Upper lobe of left lung (tissue), 6 donors: ENCODE data around the gene GLO1. TPM values are rescaled to one million over a fixed set of nuclear protein-coding genes. Genes with fewer than 3 reads are reported as not detected.

Experiments
- ATAC-seq, 2 donors: fragments of 200-7000 bp; cut with Tn5 transposase; one replicate each; pipeline ENCODE4 v1.9.1; 2022; ENCODE audit warnings: mild to moderate bottlenecking in 2 of 2, moderate library complexity in 2 of 2; ENCODE audit not compliant: low FRiP score in 2 of 2
- DNase-seq, 2 donors: peaks; one replicate each; pipeline ENCODE4 v3.0.0-alpha.2; 2019 to 2020
- H3K27ac ChIP-seq, 4 donors: fragments of 200-600 bp; sonication (generic); one replicate each; pipeline ENCODE4 v1.5.1; 2016 to 2019
- H3K27me3 ChIP-seq, 4 donors: fragments of 200-600 bp; sonication (generic); one replicate each; pipeline ENCODE4 v1.5.1; 2017 to 2019
- H3K36me3 ChIP-seq, 4 donors: fragments of 200-600 bp; sonication (generic); one replicate each; pipeline ENCODE4 v1.5.1; 2016 to 2019
- H3K4me1 ChIP-seq, 4 donors: fragments of 200-600 bp; sonication (generic); one replicate each; pipeline ENCODE4 v1.5.1; 2018 to 2019
- H3K4me3 ChIP-seq, 4 donors: fragments of 200-600 bp; sonication (generic); one replicate each; pipeline ENCODE4 v1.5.1; 2017 to 2019; ENCODE audit warnings: mild to moderate bottlenecking in 2 of 4, moderate library complexity in 1 of 4
- H3K9me3 ChIP-seq, 4 donors: fragments of 200-600 bp; sonication (generic); one replicate each; pipeline ENCODE4 v1.5.1; 2018 to 2019
- CTCF ChIP-seq, 6 experiments: fragments of 450-650 bp in 4 of 6; fragments of 200-600 bp in 2 of 6; sonication (generic) in 2 of 6; IDR thresholded peaks; one replicate each; pipeline ENCODE4 v1.5.1; 2016 to 2019; ENCODE audit warnings: antibody characterized with exemption in 6 of 6
- EP300 ChIP-seq, 4 donors: sonication (generic); formaldehyde crosslinking; IDR thresholded peaks; one replicate each; pipeline ENCODE4 v1.5.1; 2017; ENCODE audit warnings: antibody characterized with exemption in 4 of 4, control low read depth in 2 of 4
- POLR2A ChIP-seq, 4 donors: fragments of 450-650 bp; IDR thresholded peaks; one replicate each; pipeline ENCODE4 v1.5.1; 2016 to 2017; ENCODE audit warnings: antibody characterized with exemption in 4 of 4, mild to moderate bottlenecking in 2 of 4
- POLR2AphosphoS5 ChIP-seq, 2 donors: sonication (generic); formaldehyde crosslinking; IDR thresholded peaks; one replicate each; pipeline ENCODE4 v1.5.1; 2017; ENCODE audit warnings: antibody characterized with exemption in 2 of 2
- WGBS, 2 donors: methylation state at CpG; one replicate each; pipeline ENCODE4 v1.1.5; 2017 to 2018; 5-methylcytosine and 5-hydroxymethylcytosine counted together
- total RNA-seq, 6 donors: library from RNA; depleted of rRNA in 4 of 6; stranded (reverse); fragments of >200 nt in 4 of 6; gene quantifications; one replicate each; pipeline versions ENCODE4 v1.1.0 to v1.2.1, GENCODE V29; 2016 to 2021
- donor health status: DM: no; HTN: no; CAD: no; lungs with moderate emphysema.
- donor health status: DM: no; HTN: yes; CAD: no; lungs with severe emphysema.

GLO1 gene
- total RNA-seq, 6 donors from 2014 or later: 25.1 to 111 (median 74.6) TPM

GRCh38 chr6:38714239-38715015 lies 11.5 kb upstream of the GLO1 start:
- Histone ChIP-seq H3K4me1 (peaks cover 5 to 24% (median 12%) of the 10 kb centered on the region in 4 donors), H3K27me3 (peaks cover 0 to 4% (median 0%) of the 10 kb centered on the region in 4 donors), H3K27ac (no peak overlapping the region), H3K36me3 (no peaks in the 10 kb centered on the region), H3K4me3 (peak overlapping the region in 3 of 4 donors; percentile 28 to 39 (median 37)), H3K9me3 (peaks cover 0 to 4% (median 0%) of the 10 kb centered on the region in 4 donors)
- WGBS, 2 donors: 61 to 63% methylated on average over 4 of the region's 4 CpGs
- DNase-seq (no peak), ATAC-seq (no peak)
- no peak for TF ChIP-seq POLR2AphosphoS5 (IDR thresholded peaks at IDR 0.05)
- no peak for TF ChIP-seq EP300 (IDR thresholded peaks at IDR 0.05)
- no peak for TF ChIP-seq POLR2A (IDR thresholded peaks at IDR 0.05)
- TF ChIP-seq CTCF (IDR thresholded peaks at IDR 0.05): no peak

GRCh38 chr6:38713812-38714211 lies 10.9 kb upstream of the GLO1 start:
- no peak for TF ChIP-seq CTCF (IDR thresholded peaks at IDR 0.05)
- TF ChIP-seq POLR2AphosphoS5 (IDR thresholded peaks at IDR 0.05): no peak
- no peak for TF ChIP-seq EP300 (IDR thresholded peaks at IDR 0.05)
- no peak for TF ChIP-seq POLR2A (IDR thresholded peaks at IDR 0.05)
- peak overlapping the region in 2 of 4 donors; percentile 30 to 33 for H3K27ac ChIP-seq
- no peaks in the 10 kb centered on the region for H3K36me3 ChIP-seq
- no peak overlapping the region for H3K4me3 ChIP-seq
- ATAC-seq (no peak), DNase-seq (peak in 1 of 2 donors; percentile 28)
- H3K9me3 ChIP-seq: peaks cover 0 to 4% (median 0%) of the 10 kb centered on the region in 4 donors
- WGBS, 2 donors: 47 to 61% methylated on average over 6 of the region's 6 CpGs
- peaks cover 0 to 4% (median 0%) of the 10 kb centered on the region in 4 donors for H3K27me3 ChIP-seq
- H3K4me1 ChIP-seq: peaks cover 7 to 24% (median 12%) of the 10 kb centered on the region in 4 donors

DNA sequence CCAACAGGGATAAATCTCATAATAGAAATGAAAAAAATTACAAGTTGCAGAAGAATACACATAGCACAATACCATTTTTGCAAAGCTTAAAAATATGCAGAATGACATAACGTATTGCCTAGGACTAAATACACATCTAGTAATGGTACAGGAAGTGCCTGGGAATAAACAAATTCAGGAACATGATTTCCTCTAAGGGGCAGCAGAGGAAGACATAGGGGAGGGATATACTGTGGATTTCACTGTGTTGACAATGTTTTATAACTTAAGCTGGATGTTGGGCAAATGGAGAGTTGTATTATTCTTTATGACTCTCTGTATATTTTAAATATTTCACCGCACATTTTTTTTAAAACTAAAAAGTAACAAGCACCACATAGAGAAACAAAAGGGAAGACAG lies 5.6 kb upstream of the GLO1 start:
- Histone ChIP-seq H3K27me3 (no peaks in the 10 kb centered on the region), H3K36me3 (no peaks in the 10 kb centered on the region), H3K4me3 (no peak overlapping the region), H3K27ac (peak overlapping the region in 1 of 4 donors; percentile 21), H3K9me3 (peaks cover 0 to 4% (median 0%) of the 10 kb centered on the region in 4 donors), H3K4me1 (peaks cover 0 to 5% (median 4%) of the 10 kb centered on the region in 4 donors)
- TF ChIP-seq EP300 (IDR thresholded peaks at IDR 0.05): no peak
- TF ChIP-seq POLR2A (IDR thresholded peaks at IDR 0.05): no peak
- TF ChIP-seq CTCF (IDR thresholded peaks at IDR 0.05): no peak
- no peak for TF ChIP-seq POLR2AphosphoS5 (IDR thresholded peaks at IDR 0.05)
- WGBS, 2 donors: 46 to 48% methylated on average over 2 of the region's 2 CpGs
- no peak for ATAC-seq
- no peak for DNase-seq

DNA sequence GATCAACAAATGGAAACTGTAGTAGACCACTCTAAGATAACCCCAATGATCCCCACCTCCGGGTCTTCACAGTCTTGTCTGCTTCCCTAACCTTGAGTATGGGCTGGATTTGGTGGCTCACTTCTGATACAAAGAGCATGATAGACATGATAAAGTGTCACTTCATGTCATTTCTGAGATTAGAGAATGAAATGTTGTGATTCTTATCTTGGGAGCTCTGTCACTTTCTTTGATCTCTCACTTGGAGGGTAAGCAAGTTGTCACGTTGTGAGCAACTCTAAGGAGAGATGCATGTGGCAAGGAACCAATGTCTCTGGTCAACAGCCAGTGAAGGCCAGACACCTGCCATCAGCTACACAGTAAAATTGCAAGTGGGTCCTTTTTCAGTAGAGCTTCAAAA lies 3.0 kb upstream of the GLO1 start:
- ATAC-seq (no peak), DNase-seq (no peak)
- Histone ChIP-seq H3K27me3 (no peaks in the 10 kb centered on the region), H3K9me3 (peaks cover 0 to 4% (median 0%) of the 10 kb centered on the region in 4 donors), H3K4me3 (no peak overlapping the region), H3K4me1 (peaks cover 3 to 12% (median 10%) of the 10 kb centered on the region in 4 donors), H3K36me3 (no peaks in the 10 kb centered on the region), H3K27ac (no peak overlapping the region)
- TF ChIP-seq CTCF (IDR thresholded peaks at IDR 0.05) (no peak), EP300 (IDR thresholded peaks at IDR 0.05) (no peak), POLR2A (IDR thresholded peaks at IDR 0.05) (no peak), POLR2AphosphoS5 (IDR thresholded peaks at IDR 0.05) (no peak)
- 67 to 70% methylated on average over 2 of the region's 2 CpGs for WGBS, 2 donors
